Measurements from ENCODE around the gene NBL1.

DNA sequence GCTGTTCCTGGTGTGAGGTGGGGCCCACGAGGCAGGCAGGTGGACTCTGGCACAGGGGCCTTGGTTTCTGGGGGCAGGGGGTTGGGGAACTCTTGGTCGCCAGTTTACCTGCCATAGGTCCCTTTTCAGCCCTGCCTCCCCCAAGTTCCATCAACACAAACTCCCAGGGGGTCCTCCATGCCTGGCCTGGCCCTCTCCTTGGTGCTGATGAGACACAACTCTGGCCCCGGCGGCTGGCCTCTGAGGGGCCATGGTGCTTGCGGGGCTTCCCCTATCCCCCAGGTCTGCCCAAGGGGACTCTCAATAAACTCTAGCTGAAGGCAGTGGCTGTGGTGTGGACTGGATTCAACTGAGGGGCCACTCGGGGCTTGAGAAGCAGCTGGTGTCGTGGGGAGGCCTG lies 36.5 kb downstream of the NBL1 start:
- TF ChIP-seq CTCF (IDR thresholded peaks at IDR 0.05): no peak
- no peak for TF ChIP-seq POLR2A (IDR thresholded peaks at IDR 0.05)
